SK-N-SH treated with all-trans-retinoic acid at 6 μM for 48 hours (cell line): ENCODE data around the gene MINDY4B.

Source experiments
- ATAC-seq: fragments of 200-7000 bp; cut with Tn5 transposase; 3 replicates; pipeline ENCODE4 v1.9.1; 2020; ENCODE audit warnings: mild to moderate bottlenecking, moderate library complexity
- ARNTL ChIP-seq: fragments of 450-650 bp; formaldehyde crosslinking; IDR thresholded peaks from 2 replicates; pipeline ENCODE4 v1.5.0; 2020; ENCODE audit warnings: low read depth, mild to moderate bottlenecking, moderate library complexity, borderline replicate concordance
- BACH2 ChIP-seq: fragments of 250-450 bp; sonication (Bioruptor Pico); IDR thresholded peaks from 2 replicates; pipeline ENCODE4 v1.9.0; 2021; ENCODE audit warnings: mild to moderate bottlenecking, borderline replicate concordance
- CSDC2 ChIP-seq: fragments of 250-450 bp; sonication (Bioruptor Pico); IDR thresholded peaks from 2 replicates; pipeline ENCODE4 v1.5.0; 2020; ENCODE audit warnings: mild to moderate bottlenecking, moderate library complexity
- CSRNP3 ChIP-seq: fragments of 250-450 bp; sonication (Bioruptor Pico); IDR thresholded peaks from 2 replicates; pipeline ENCODE4 v1.5.1; 2021; ENCODE audit warnings: mild to moderate bottlenecking, moderate library complexity
- ESRRG ChIP-seq: fragments of 250-450 bp; sonication (Bioruptor Pico); IDR thresholded peaks from 2 replicates; pipeline ENCODE4 v1.6.1; 2021; ENCODE audit warnings: mild to moderate bottlenecking
- GLIS3 ChIP-seq: fragments of 250-450 bp; sonication (Bioruptor Pico); IDR thresholded peaks from 2 replicates; pipeline ENCODE4 v1.5.0; 2020; ENCODE audit warnings: mild to moderate bottlenecking, moderate library complexity
- ISL1 ChIP-seq: fragments of 250-450 bp; sonication (Bioruptor Pico); IDR thresholded peaks from 2 replicates; pipeline ENCODE4 v2.1.2; 2022; ENCODE audit warnings: mild to moderate bottlenecking, moderate library complexity
- OSR1 ChIP-seq: fragments of 250-450 bp; sonication (Bioruptor Pico); IDR thresholded peaks from 2 replicates; pipeline ENCODE4 v1.8.0; 2022; ENCODE audit warnings: moderate library complexity, mild to moderate bottlenecking, inconsistent platforms
- PATZ1 ChIP-seq: fragments of 250-450 bp; sonication (Bioruptor Pico); IDR thresholded peaks from 2 replicates; pipeline ENCODE4 v1.8.0; 2020; ENCODE audit warnings: mild to moderate bottlenecking, moderate library complexity, borderline replicate concordance
- PPARA ChIP-seq: fragments of 250-450 bp; sonication (Bioruptor Pico); IDR thresholded peaks from 2 replicates; pipeline ENCODE4 v1.5.0; 2020; ENCODE audit warnings: mild to moderate bottlenecking, borderline replicate concordance
- RARB ChIP-seq: fragments of 250-450 bp; sonication (Bioruptor Pico); IDR thresholded peaks from 2 replicates; pipeline ENCODE4 v1.8.0; 2021; ENCODE audit warnings: mild to moderate bottlenecking, moderate library complexity
- TCF4 ChIP-seq: fragments of 250-450 bp; sonication (Bioruptor Pico); IDR thresholded peaks from 2 replicates; pipeline ENCODE4 v1.8.0; 2021; ENCODE audit warnings: mild to moderate bottlenecking, moderate library complexity, borderline replicate concordance
- ZC3H10 ChIP-seq: fragments of 250-450 bp; sonication (Bioruptor Pico); IDR thresholded peaks from 2 replicates; pipeline ENCODE4 v1.5.1; 2021; ENCODE audit warnings: mild to moderate bottlenecking, moderate library complexity
- ZFP3 ChIP-seq: fragments of 250-450 bp; sonication (Bioruptor Pico); IDR thresholded peaks from 2 replicates; pipeline ENCODE4 v1.5.0; 2020; ENCODE audit warnings: mild to moderate bottlenecking, moderate library complexity
- ZFP30 ChIP-seq: fragments of 450-650 bp; formaldehyde crosslinking; IDR thresholded peaks from 2 replicates; pipeline ENCODE4 v1.5.0; 2022; ENCODE audit warnings: mild to moderate bottlenecking, moderate library complexity
- ZNF565 ChIP-seq: fragments of 450-650 bp; formaldehyde crosslinking; conservative IDR thresholded peaks from 2 replicates; pipeline ENCODE4 v1.5.0; 2020; ENCODE audit warnings: low read depth, mild to moderate bottlenecking, moderate library complexity
- ZNF70 ChIP-seq: fragments of 450-650 bp; formaldehyde crosslinking; IDR thresholded peaks from 2 replicates; pipeline ENCODE4 v1.5.0; 2020; ENCODE audit warnings: mild to moderate bottlenecking, moderate library complexity
- ZNF8 ChIP-seq: fragments of 450-650 bp; formaldehyde crosslinking; IDR thresholded peaks from 2 replicates; pipeline ENCODE4 v1.5.0; 2020; ENCODE audit warnings: mild to moderate bottlenecking, moderate library complexity
- TF ChIP-seq, protein P1 (sequence below): fragments of 250-450 bp; sonication (Bioruptor Pico); IDR thresholded peaks from 2 replicates; pipeline ENCODE4 v1.5.0; 2020; ENCODE audit warnings: mild to moderate bottlenecking, moderate library complexity

The MINDY4B gene

GRCh38 chr3:150830094-150830681 is 75.1 kb downstream of the MINDY4B start:
- ATAC-seq, result no peak
- TF ChIP-seq PPARA (CRISPR knock-in tag) (no peak), ZFP3 (CRISPR knock-in tag) (no peak), ZNF565 (CRISPR knock-in tag) (no peak), ZFP30 (CRISPR knock-in tag) (no peak), GLIS3 (CRISPR knock-in tag) (no peak), PATZ1 (CRISPR knock-in tag) (no peak), ISL1 (CRISPR knock-in tag) (no peak), ZNF8 (no peak), ESRRG (CRISPR knock-in tag) (no peak), ZC3H10 (CRISPR knock-in tag) (no peak), OSR1 (CRISPR knock-in tag) (no peak), CSRNP3 (CRISPR knock-in tag) (no peak)
- TF ChIP-seq, protein P1, sequence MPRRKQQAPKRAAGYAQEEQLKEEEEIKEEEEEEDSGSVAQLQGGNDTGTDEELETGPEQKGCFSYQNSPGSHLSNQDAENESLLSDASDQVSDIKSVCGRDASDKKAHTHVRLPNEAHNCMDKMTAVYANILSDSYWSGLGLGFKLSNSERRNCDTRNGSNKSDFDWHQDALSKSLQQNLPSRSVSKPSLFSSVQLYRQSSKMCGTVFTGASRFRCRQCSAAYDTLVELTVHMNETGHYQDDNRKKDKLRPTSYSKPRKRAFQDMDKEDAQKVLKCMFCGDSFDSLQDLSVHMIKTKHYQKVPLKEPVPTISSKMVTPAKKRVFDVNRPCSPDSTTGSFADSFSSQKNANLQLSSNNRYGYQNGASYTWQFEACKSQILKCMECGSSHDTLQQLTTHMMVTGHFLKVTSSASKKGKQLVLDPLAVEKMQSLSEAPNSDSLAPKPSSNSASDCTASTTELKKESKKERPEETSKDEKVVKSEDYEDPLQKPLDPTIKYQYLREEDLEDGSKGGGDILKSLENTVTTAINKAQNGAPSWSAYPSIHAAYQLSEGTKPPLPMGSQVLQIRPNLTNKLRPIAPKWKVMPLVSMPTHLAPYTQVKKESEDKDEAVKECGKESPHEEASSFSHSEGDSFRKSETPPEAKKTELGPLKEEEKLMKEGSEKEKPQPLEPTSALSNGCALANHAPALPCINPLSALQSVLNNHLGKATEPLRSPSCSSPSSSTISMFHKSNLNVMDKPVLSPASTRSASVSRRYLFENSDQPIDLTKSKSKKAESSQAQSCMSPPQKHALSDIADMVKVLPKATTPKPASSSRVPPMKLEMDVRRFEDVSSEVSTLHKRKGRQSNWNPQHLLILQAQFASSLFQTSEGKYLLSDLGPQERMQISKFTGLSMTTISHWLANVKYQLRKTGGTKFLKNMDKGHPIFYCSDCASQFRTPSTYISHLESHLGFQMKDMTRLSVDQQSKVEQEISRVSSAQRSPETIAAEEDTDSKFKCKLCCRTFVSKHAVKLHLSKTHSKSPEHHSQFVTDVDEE, result no peak

DNA sequence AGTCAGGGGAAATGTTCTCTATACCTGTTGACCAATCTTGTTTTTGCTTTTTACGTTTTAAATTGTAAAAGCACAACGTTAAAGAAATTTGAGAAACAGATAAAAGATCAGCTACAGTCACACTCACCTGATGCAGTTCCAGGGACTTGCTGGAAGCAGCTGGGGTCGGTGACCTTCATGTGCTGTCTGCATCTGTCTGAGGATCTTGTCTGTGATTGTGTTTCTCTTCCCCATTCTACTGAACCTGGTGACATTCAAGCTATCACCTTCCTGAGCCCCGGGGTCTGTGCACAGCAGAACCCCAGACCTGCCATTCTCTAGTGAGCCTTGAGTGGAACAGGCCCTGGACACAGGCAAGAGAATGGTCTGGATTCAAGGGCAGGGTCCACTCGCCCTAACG is 75.8 kb downstream of the MINDY4B start:
- ATAC-seq, result no peak
- TF ChIP-seq ZFP30 (CRISPR knock-in tag), result no peak
- TF ChIP-seq TCF4, result no peak
- TF ChIP-seq CSRNP3 (CRISPR knock-in tag), result no peak
- no peak for TF ChIP-seq ZNF8
- no peak for TF ChIP-seq ZNF70 (CRISPR knock-in tag)
- TF ChIP-seq, protein P1, result no peak
- no peak for TF ChIP-seq RARB (CRISPR knock-in tag)
- TF ChIP-seq ZNF565 (CRISPR knock-in tag), result no peak
- no peak for TF ChIP-seq CSDC2 (CRISPR knock-in tag)
- TF ChIP-seq BACH2 (CRISPR knock-in tag), result no peak
- TF ChIP-seq ISL1 (CRISPR knock-in tag), result no peak
- TF ChIP-seq ESRRG (CRISPR knock-in tag), result no peak
- TF ChIP-seq ARNTL, result no peak

GRCh38 chr3:150828997-150829396 is 76.2 kb downstream of the MINDY4B start:
- no peak for ATAC-seq
- TF ChIP-seq ZFP3 (CRISPR knock-in tag) (no peak), ISL1 (CRISPR knock-in tag) (no peak), ESRRG (CRISPR knock-in tag) (no peak), PATZ1 (CRISPR knock-in tag) (no peak), ARNTL (no peak), BACH2 (CRISPR knock-in tag) (no peak), PPARA (CRISPR knock-in tag) (no peak), ZFP30 (CRISPR knock-in tag) (no peak), GLIS3 (CRISPR knock-in tag) (no peak), CSDC2 (CRISPR knock-in tag) (no peak)
- TF ChIP-seq, protein P1, result no peak
